Astrocyte of the hippocampus (primary cell): ENCODE data around the gene UBE2J2.
"Not testable (repeated sequence)": the region's sequence is repeated elsewhere in the genome, so short reads cannot be mapped to it uniquely, and the experiment has no call there.

Experiments
- DNase-seq: peaks from one replicate; pipeline ENCODE4 v3.0.0; 2011; ENCODE audit warnings: low read depth, low spot score

Gene UBE2J2

GRCh38 chr1:1256956-1257871 is 16.4 kb downstream of the UBE2J2 start:
- DNase-seq: no peak

- DNase-seq: no peak
Observed at GRCh38 chr1:1255611-1256010, 18.0 kb downstream of the UBE2J2 start.

GRCh38 chr1:1255078-1255477 is 18.6 kb downstream of the UBE2J2 start:
- DNase-seq: no peak

GRCh38 chr1:1254667-1254998 is 19.0 kb downstream of the UBE2J2 start:
- DNase-seq: peak; percentile 85

- no peak for DNase-seq
Observed at GRCh38 chr1:1253972-1254666, 19.5 kb downstream of the UBE2J2 start.

GRCh38 chr1:1253314-1253713 is 20.3 kb downstream of the UBE2J2 start:
- DNase-seq: no peak

GRCh38 chr1:1250786-1251284 is 22.8 kb downstream of the UBE2J2 start:
- DNase-seq: no peak

GRCh38 chr1:1248009-1248913 is 25.4 kb downstream of the UBE2J2 start:
- DNase-seq: not testable (repeated sequence)

GRCh38 chr1:1247341-1247913 is 26.2 kb downstream of the UBE2J2 start:
- no peak for DNase-seq

- DNase-seq: peak; percentile 47
Observed at GRCh38 chr1:1246577-1247340, 26.9 kb downstream of the UBE2J2 start, which contains the start of gene C1QTNF12. Gene C1QTNF12, minus strand, starts transcription at chr1:1246722. Its CDS starts 32 bp downstream, at chr1:1246690.

- DNase-seq: no peak
Observed at GRCh38 chr1:1245817-1246576, 27.7 kb downstream of the UBE2J2 start.

GRCh38 chr1:1245178-1245816 is 28.4 kb downstream of the UBE2J2 start:
- no peak for DNase-seq

- no peak for DNase-seq
Observed at GRCh38 chr1:1244192-1244811, 29.4 kb downstream of the UBE2J2 start.

GRCh38 chr1:1243807-1244191 is 29.9 kb downstream of the UBE2J2 start:
- no peak for DNase-seq

GRCh38 chr1:1243266-1243660 is 30.4 kb downstream of the UBE2J2 start:
- no peak for DNase-seq

GRCh38 chr1:1242461-1243265 is 31.0 kb downstream of the UBE2J2 start:
- DNase-seq: no peak

GRCh38 chr1:1241588-1242219 is 31.9 kb downstream of the UBE2J2 start:
- no peak for DNase-seq
